ENCODE measurements around the gene NDFIP2.
A peak's percentile ranks its signal among the peaks of the same experiment; 100 is the strongest.

Gene NDFIP2

DNA sequence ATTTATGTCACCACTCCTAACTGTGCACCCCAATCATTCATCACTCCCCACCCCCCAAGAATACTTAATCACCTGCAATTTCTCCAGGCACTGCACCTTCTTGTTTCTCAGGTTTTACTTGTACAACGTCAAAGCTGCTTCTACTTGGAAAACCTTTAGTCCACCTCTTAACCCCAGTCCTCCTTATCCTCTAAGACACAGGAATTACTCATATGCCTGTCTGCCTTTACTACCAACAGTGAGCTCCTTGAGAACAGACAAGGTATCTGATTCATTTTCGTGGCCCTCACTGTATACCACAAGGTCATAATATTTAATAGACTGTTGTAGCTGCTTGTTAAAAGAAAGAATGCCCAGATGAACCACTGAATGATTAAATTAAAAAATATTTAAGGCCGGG, 21.0 kb upstream of the NDFIP2 start:
- DNase-seq: no peak

DNA sequence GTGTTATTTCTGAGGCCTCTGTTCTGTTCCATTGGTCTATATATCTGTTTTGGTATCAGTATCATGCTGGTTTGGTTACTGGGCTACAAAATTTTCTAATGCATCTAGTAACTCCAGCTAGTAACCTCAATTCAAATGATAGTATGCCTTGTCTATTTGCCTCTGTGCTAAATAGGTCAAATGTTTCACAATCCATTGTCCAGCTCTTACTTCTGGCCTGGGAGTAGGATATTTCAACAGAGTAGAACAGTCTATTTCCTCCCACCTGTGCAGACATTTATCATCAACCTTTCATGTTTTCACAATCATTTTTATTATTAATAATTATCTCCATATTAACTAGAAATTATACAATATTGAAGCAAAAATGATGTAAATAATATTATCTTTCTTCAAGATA, 18.1 kb upstream of the NDFIP2 start:
- DNase-seq: no peak

GRCh38 chr13:79463604-79464003, 17.4 kb upstream of the NDFIP2 start:
- DNase-seq: no peak

GRCh38 chr13:79466872-79467271, 14.1 kb upstream of the NDFIP2 start:
- no peak for DNase-seq

DNA sequence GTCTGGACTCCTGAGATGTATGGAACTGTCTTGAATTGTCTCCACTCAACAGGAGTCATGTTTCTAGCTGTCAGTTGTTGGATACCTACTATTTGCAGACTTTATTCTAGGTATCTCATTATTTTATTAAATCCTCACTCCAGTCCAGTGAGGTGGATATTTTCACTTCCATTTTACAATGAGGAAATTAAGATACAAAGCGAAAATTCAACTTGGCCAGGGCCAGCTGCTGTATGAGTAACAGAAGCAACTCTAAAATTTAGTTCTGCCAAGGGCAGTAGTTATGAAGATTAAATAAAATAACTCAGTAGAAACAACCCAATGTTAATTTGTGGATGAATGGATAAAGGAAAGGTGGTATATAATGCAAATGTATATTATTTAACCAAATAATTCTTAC, 12.6 kb upstream of the NDFIP2 start:
- no peak for DNase-seq

GRCh38 chr13:79468819-79469218, 12.1 kb upstream of the NDFIP2 start:
- no peak for DNase-seq

GRCh38 chr13:79469608-79470007, 11.3 kb upstream of the NDFIP2 start:
- no peak for DNase-seq

- DNase-seq: no peak
These were observed 10.3 kb upstream of the NDFIP2 start for GRCh38 chr13:79470666-79471065.

DNA sequence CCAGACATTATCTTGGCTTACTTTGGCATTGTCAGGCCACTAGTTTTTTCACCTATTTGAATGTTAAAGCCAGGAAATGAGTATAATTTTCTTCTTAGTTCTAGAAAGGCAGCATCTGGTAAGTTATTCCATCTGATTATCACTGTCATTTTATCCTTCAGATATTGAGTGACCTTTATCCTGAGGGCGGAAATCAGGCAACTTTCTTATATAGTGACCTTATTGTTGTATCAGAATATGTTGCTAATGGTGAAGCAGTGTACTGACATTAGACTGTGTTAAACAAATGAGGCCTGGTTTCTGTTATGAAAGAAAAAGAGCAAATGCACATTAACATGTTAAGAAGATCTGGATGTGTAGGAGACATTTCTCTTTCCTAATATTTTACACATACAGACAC, 5.4 kb upstream of the NDFIP2 start:
- no peak for DNase-seq

GRCh38 chr13:79477968-79478367, 3.0 kb upstream of the NDFIP2 start:
- peak in 5 of 14 donors; percentile 3 to 9 (median 5) for DNase-seq

DNA sequence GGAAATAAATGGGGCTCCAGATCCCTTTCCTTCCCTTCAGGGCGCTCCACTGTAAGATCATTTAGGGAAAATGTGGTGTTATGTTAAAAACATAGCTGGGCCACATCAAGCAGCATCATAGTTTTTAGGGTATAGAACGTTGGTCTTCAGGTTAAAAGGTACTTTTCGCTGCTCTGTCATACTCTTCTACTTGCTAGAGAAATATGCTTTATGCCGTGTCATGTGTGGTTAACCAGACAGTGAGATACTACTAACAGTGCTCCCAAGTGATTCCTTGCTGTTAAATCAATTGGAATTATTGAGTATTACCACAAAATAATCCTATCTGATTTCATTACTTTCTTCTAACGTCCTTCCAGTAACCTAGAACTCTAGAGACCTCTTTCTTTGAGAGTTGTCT, 1.1 kb upstream of the NDFIP2 start:
- DNase-seq: peak in 1 of 14 donors; percentile 20

DNA sequence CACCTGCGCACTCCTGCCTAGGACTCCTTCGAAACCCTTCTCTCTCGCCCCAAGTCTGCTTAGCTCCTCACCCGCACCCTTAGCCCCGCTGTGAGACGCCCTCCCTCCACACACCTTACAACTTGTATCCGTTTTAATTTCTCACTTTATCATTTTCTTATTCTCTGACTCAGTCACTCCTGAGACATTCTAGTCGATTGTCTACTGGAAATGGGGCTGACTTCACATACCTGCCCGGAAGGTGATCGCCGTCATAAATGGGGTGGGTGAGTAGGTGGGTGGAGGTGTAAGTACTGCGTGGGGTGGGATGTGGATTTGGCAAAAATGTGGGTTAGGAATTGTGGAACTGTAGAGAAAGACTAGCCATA, 714 bp downstream of the NDFIP2 start:
- DNase-seq: peak in 1 of 14 donors; percentile 43

GRCh38 chr13:79482281-79482970, 1.5 kb downstream of the NDFIP2 start:
- no peak for DNase-seq

DNA sequence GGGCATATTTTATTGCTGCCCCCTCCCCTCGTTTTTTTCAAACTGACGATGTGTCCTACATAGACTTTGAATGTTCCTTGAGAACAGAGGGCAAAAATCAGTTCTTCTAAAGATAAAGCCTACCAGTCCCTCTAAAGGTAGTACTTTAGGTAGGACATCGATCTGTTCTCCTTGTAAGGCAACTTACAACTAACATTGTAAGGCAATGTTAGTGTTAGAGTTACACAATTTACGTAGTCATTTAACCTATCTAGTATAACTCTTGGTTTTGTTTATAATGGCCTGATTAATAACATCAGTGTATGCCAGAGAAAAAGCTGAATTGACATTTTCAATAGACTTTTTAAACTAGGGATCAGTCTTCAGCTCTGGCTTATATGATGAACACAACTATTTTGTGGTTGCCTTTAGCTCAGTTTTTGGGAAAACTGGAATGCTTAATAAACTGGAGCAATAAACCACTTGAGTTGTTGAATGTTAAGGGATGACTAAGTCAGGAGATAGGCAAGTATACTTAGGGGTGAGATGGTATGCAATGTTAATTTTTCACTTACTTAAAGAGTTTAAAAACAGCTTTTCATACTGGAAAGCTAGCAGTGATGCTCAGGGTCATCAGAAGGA, 2.2 kb downstream of the NDFIP2 start:
- no peak for DNase-seq

GRCh38 chr13:79485014-79485811, 4.3 kb downstream of the NDFIP2 start:
- DNase-seq: no peak

DNA sequence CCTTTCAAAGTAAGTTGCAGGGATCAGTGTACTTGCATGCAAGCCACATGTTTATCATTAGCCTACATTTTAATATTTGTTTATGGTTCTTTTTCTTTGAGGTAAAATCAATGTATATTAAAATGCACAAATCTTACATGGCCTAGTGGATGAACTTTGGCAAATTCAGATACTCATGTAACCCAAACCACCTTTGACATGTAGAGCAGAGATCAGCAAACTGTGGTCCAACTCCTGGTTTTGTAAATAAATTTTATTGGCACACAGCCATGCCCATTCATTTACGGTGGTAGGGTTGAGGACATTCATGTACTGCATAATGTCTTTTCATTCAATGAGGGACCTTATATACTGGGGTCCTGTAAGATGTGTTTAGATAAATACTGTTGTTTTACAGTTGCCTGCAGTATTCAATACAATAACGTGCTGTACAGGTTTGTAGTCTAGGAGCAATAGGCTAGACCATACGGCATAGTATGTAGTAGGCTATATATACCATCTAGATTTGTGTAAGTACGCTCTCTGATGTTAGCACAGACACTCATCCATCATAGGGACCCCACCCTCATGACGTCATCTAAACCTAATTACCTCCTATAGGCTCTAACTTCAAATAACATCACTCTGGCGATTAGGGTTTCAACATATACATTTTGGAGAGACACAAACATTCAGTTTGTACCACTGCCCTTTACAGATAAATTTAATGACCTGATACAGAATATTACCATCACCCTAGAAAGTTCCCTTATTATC, 5.7 kb downstream of the NDFIP2 start:
- no peak for DNase-seq

DNA sequence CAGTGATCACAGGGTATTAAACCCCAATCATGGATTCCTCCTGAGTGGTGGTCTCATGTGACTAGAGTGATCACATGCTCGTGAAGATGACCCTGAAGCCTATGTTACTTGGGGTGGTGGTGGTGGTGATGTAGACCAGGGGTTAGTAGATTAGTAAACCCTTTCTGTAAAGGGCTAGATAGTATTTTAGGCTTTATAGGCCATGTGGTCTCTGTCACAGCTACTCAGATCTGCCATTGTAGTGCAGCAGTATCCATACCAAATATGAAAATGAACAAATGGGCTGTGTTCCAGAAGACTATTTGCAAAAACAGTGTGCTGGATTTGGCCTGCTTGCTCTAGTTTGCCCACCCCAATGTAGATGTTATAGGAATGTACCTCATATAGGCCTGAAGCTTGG, 9.4 kb downstream of the NDFIP2 start:
- DNase-seq: no peak

DNA sequence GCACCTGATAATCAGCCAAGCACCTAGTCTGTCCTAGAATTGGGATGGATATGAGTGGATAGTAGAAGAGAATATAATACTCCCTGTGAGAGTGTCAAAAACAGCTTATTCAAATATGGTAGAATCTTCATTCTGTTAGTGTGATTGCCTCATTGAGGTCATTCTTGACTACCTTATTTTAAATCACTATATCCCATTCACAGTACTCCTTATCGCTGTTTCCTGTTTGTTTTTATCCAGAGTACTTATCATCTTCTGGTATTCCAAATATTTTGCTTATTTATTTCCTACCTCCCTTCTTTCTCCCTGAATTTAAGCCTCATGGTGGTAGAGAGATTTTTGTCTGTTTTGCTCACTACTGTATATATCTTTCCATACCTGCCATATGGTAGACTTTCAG, 9.9 kb downstream of the NDFIP2 start:
- DNase-seq: no peak

GRCh38 chr13:79491715-79492114, 10.8 kb downstream of the NDFIP2 start:
- no peak for DNase-seq

GRCh38 chr13:79492313-79492798, 11.4 kb downstream of the NDFIP2 start:
- no peak for DNase-seq

GRCh38 chr13:79492918-79493594, 12.1 kb downstream of the NDFIP2 start:
- no peak for DNase-seq

GRCh38 chr13:79496188-79496587, 15.2 kb downstream of the NDFIP2 start:
- DNase-seq: no peak

Measured in C1 segment of cervical spinal cord (tissue), 14 donors.